Neural progenitor cell (in vitro differentiated cells): Measurements from ENCODE around the gene POU2AF1.

Source experiments
- CTCF ChIP-seq: fragments of 200-600 bp; sonication (generic); IDR thresholded peaks from 2 replicates; pipeline ENCODE4 v1.5.1; 2017; ENCODE audit warnings: antibody characterized with exemption, mild to moderate bottlenecking
- EZH2 ChIP-seq: fragments of 200-600 bp; sonication (generic); IDR thresholded peaks from 2 replicates; pipeline ENCODE4 v1.6.1; 2017; ENCODE audit warnings: antibody characterized with exemption, mild to moderate bottlenecking, moderate library complexity
- EZH2phosphoT487 ChIP-seq: fragments of 200-600 bp; sonication (generic); IDR thresholded peaks from 2 replicates; pipeline ENCODE4 v1.6.1; 2017; ENCODE audit warnings: antibody characterized with exemption

GRCh38 chr11:111419181-111419580 is 40.1 kb upstream of the POU2AF1 start:
- TF ChIP-seq CTCF (no peak), EZH2 (no peak), EZH2phosphoT487 (no peak)
